ENCODE results near the gene CER1.

CER1 gene

GRCh38 chr9:14722391-14723035 lies at the start of gene CER1:
Gene CER1 (minus strand): TSS chr9:14722733. CDS start chr9:14722672, 61 bp downstream.
- DNase-seq: no peak

GRCh38 chr9:14770592-14770991 lies 48.1 kb upstream of the CER1 start:
- no peak for DNase-seq

- no peak for DNase-seq
These were observed 46.7 kb upstream of the CER1 start for GRCh38 chr9:14769230-14769571.

- DNase-seq: peak; percentile 27
These were observed 46.1 kb upstream of the CER1 start for GRCh38 chr9:14768405-14769229.

GRCh38 chr9:14766299-14766698 lies 43.8 kb upstream of the CER1 start:
- no peak for DNase-seq

- DNase-seq: no peak
These were observed 39.1 kb upstream of the CER1 start for GRCh38 chr9:14761584-14761983.

- DNase-seq: no peak
These were observed 37.5 kb upstream of the CER1 start for GRCh38 chr9:14760060-14760459.

- no peak for DNase-seq
These were observed 33.8 kb upstream of the CER1 start for GRCh38 chr9:14756291-14756690.

GRCh38 chr9:14752871-14753270 lies 30.3 kb upstream of the CER1 start:
- DNase-seq: no peak

GRCh38 chr9:14752271-14752670 lies 29.7 kb upstream of the CER1 start:
- DNase-seq: peak; percentile 50

- DNase-seq: no peak
These were observed 28.3 kb upstream of the CER1 start for GRCh38 chr9:14750821-14751220.

GRCh38 chr9:14749741-14750211 lies 27.2 kb upstream of the CER1 start:
- peak; percentile 27 for DNase-seq

- peak; percentile 15 for DNase-seq
These were observed 25.8 kb upstream of the CER1 start for GRCh38 chr9:14748373-14748772.

- no peak for DNase-seq
These were observed 24.6 kb upstream of the CER1 start for GRCh38 chr9:14747111-14747510.

- no peak for DNase-seq
These were observed 24.1 kb upstream of the CER1 start for GRCh38 chr9:14746626-14747025.

GRCh38 chr9:14744768-14745167 lies 22.2 kb upstream of the CER1 start:
- no peak for DNase-seq

GRCh38 chr9:14741369-14741768 lies 18.8 kb upstream of the CER1 start:
- no peak for DNase-seq

GRCh38 chr9:14733133-14733532 lies 10.6 kb upstream of the CER1 start:
- no peak for DNase-seq

GRCh38 chr9:14731294-14731981 lies 8.9 kb upstream of the CER1 start:
- no peak for DNase-seq

- no peak for DNase-seq
These were observed 7.9 kb upstream of the CER1 start for GRCh38 chr9:14730461-14730898.

GRCh38 chr9:14723301-14723700 lies 768 bp upstream of the CER1 start:
- DNase-seq: no peak

- no peak for DNase-seq
These were observed 3.2 kb downstream of the CER1 start for GRCh38 chr9:14719231-14719923.

- no peak for DNase-seq
These were observed 7.4 kb downstream of the CER1 start for GRCh38 chr9:14715102-14715501.
